Subcutaneous adipose tissue (tissue), 4 donors: ENCODE results near the gene RIPOR2. TPM values are rescaled to one million over a fixed set of nuclear protein-coding genes. Genes with fewer than 3 reads are reported as not detected.

ENCODE experiments used
- CTCF ChIP-seq: fragments of 450-650 bp; IDR thresholded peaks from one replicate; pipeline ENCODE4 v1.5.1; 2016; ENCODE audit warnings: low read depth, mild to moderate bottlenecking, control low read depth, antibody characterized with exemption, moderate library complexity
- total RNA-seq, 4 donors: library from RNA; depleted of rRNA; stranded (reverse); fragments of >200 nt; gene quantifications; one replicate each; pipeline ENCODE4 v1.1.0, GENCODE V29; 2016

Gene RIPOR2
- total RNA-seq, 4 donors from 2014 or later = 7.9 to 36.1 (median 9.2) TPM

GRCh38 chr6:24906314-24906713, 29.4 kb downstream of the RIPOR2 start:
- no peak for TF ChIP-seq CTCF

GRCh38 chr6:24905483-24905882, 30.3 kb downstream of the RIPOR2 start:
- no peak for TF ChIP-seq CTCF

GRCh38 chr6:24903681-24904080, 32.1 kb downstream of the RIPOR2 start:
- TF ChIP-seq CTCF = no peak

GRCh38 chr6:24902782-24903181, 33.0 kb downstream of the RIPOR2 start:
- no peak for TF ChIP-seq CTCF

- no peak for TF ChIP-seq CTCF
These were observed 33.9 kb downstream of the RIPOR2 start for GRCh38 chr6:24901698-24902328.

GRCh38 chr6:24900917-24901697, 34.7 kb downstream of the RIPOR2 start:
- no peak for TF ChIP-seq CTCF

- no peak for TF ChIP-seq CTCF
These were observed 35.8 kb downstream of the RIPOR2 start for GRCh38 chr6:24899997-24900325.
